GM19328 (cell line): Measurements from ENCODE around the gene APOC1.

ENCODE experiments used
- ATAC-seq: cut with Tn5 transposase; IDR thresholded peaks from one replicate; pipeline ENCODE4 v1.9.1; 2021; ENCODE audit warnings: mild to moderate bottlenecking, moderate library complexity; ENCODE audit not compliant: unreplicated experiment

Gene APOC1

DNA sequence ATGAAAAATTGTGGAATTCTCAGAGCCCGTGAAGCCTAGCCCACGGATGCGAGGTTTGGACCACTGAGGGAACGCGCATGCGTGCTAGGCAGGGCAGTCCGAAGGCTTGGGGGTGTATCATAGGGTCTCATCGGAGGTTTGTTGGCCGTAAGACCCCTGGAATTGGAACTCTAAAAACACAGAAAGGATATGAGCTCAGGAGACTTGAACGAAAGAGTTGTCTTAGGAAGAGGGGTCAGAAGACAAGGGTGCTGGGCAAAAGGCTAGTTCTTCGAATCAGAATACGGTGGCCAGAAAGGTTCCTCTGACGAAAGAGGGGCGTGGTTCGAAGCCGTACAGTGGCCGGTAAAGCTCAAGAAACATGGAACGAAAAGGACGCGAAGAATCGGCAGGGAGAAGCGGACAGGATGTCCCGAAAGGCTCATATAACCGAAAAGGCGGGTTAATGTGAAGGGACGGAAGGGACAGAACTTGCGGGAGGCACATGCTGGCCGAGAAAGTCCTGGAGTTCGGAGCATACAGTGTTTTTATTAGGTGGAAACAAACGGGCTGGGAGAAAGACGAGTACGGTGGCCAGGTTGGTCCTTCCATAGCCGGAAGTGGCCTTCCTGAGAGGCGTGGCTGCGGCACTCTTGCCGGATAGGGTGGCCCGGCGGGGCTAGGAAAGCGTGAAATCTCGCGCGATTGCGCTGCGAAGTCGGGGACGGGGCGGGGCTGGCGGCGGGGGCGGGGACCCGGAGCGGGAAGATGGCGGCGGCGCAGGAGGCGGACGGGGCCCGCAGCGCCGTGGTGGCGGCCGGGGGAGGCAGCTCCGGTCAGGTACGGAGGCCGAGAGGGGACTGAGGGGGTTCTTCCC, 40.5 kb downstream of the APOC1 start, which contains the start of gene CLPTM1:
Gene CLPTM1 (plus strand): TSS at position 732 of the 856 bp plus-strand sequence. CDS start 16 bp downstream, at position 748.
- peak; percentile 77 for ATAC-seq

DNA sequence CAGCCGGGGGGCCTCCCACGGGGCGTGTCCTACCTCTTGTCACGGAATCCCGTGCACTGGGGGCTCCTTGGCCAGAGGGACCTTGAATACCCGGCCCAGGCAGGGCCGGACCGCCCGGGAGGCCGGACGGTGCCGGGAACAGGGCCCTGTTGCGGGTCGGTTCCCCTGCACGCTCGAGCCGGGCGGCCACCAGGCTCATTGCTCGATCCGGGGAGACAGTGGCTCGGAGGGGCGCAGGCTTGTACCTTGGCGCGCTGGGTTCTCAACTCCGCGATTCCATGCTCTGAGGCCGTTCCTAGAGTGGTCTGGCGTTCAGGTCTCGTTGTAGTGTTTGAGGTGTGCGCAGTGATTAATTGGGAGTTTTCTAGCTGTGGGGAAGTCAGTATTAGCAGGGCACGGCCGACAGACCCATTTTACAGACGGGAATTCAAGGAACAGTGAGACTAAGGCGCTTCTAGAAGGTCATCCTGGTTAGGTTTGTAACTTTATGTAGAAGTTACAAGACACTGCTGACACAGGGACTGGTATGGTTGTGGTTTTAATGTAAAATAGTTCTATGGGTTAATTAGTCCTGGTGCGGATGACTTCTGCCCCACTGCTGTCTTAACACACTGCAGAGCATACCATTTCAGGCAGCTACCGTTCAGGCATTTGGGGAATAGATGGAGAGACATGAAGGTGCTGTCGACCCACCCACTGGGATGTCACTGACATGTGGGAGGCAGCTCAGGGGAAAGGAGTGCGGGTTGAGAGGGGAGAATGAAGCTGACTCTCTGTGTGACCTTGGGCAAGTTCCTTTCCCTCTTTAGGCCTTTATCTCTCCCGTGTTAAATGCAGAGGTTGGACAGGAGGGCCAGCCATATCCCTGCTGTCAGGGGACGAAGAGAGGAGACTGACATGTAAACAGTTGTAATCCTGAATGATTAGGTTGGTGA, 41.4 kb downstream of the APOC1 start:
- peak; percentile 21 for ATAC-seq

GRCh38 chr19:44957526-44957925, 43.1 kb downstream of the APOC1 start:
- ATAC-seq, result no peak

DNA sequence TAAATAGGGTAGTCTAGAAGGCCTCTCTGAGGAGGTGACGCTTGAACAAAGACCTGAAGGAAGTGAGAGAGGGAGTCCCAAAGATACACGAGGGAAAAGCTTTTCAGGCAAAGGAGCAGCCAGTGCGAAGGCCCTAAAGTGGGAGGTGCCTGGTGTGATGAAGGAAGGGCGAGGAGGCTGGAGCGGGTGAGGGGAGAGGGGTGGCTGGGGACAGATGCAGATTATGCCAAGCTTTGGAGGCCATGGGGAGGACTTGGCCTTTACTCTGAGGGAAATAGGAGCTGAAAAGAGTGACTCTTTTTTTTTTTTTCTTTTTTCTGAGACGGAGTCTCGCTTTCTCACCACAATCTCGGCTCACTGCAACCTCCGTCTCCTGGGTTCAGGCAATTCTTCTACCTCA, 43.7 kb downstream of the APOC1 start:
- ATAC-seq, result no peak

GRCh38 chr19:44959691-44960090, 45.3 kb downstream of the APOC1 start:
- ATAC-seq, result no peak

GRCh38 chr19:44960906-44961728, 46.7 kb downstream of the APOC1 start:
- ATAC-seq, result no peak

DNA sequence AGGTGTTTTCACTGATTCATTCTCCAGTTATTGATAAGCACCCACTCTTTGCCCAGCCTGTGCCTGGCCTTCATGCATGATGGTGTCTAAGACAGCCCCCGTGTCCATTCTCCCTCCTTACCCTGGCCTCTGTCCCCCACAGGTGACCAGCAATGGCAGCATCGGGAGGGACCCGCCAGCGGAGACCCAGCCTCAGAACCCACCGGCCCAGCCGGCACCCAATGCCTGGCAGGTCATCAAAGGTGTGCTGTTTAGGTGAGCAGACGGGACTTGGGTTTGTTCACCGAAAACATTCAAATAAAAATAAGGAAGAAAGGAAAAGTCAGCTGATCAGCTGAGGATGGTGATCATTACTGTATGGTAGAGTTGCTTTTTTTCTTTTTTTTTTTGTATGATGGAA, 47.4 kb downstream of the APOC1 start:
- ATAC-seq, result no peak

- no peak for ATAC-seq
Observed at GRCh38 chr19:44968118-44968517, 53.7 kb downstream of the APOC1 start.

DNA sequence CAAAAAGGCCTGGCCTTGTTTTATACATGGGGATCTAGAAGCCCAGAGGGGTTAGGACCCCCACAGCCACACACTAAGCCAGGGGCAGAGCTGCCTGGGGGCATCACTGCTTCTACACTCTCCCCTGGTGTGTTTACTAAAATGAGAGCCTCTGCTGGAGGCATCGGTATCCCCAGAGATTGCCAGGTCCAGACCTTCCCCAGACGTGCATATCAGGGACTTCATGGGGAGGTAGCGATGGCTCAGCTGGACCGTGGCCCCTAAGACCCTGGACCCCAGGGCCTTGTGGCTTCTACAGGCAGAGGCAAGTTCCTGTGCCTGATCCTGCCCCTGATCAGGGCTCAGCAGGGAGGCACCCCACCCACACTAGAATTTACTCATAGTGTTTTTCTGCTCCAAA, 54.3 kb downstream of the APOC1 start:
- no peak for ATAC-seq
